ENCODE results near the gene FHL3.

- TF ChIP-seq, protein P1, sequence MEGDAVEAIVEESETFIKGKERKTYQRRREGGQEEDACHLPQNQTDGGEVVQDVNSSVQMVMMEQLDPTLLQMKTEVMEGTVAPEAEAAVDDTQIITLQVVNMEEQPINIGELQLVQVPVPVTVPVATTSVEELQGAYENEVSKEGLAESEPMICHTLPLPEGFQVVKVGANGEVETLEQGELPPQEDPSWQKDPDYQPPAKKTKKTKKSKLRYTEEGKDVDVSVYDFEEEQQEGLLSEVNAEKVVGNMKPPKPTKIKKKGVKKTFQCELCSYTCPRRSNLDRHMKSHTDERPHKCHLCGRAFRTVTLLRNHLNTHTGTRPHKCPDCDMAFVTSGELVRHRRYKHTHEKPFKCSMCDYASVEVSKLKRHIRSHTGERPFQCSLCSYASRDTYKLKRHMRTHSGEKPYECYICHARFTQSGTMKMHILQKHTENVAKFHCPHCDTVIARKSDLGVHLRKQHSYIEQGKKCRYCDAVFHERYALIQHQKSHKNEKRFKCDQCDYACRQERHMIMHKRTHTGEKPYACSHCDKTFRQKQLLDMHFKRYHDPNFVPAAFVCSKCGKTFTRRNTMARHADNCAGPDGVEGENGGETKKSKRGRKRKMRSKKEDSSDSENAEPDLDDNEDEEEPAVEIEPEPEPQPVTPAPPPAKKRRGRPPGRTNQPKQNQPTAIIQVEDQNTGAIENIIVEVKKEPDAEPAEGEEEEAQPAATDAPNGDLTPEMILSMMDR (conservative IDR thresholded peaks at IDR 0.05; ENCODE audit: low read depth in 2 of 2): no peak
- TF ChIP-seq POLR2AphosphoS5 (IDR thresholded peaks at IDR 0.05; ENCODE audit: low read depth): no peak
- TF ChIP-seq CREB1 (CRISPR knock-in tag; IDR thresholded peaks at IDR 0.05; ENCODE audit: low read depth): no peak
Observed at GRCh38 chr1:38021969-38022368, 16.7 kb upstream of the FHL3 start.

Data from GM23338 (cell line).